GM19043 (cell line): ENCODE measurements around the gene CDY1.
"Not testable (repeated sequence)": the region's sequence is repeated elsewhere in the genome, so short reads cannot be mapped to it uniquely, and the experiment has no call there.

Experiments used
- ATAC-seq: cut with Tn5 transposase; IDR thresholded peaks from one replicate; pipeline ENCODE4 v1.9.1; 2021; ENCODE audit warnings: low read depth; ENCODE audit not compliant: unreplicated experiment

Gene CDY1, protein sequence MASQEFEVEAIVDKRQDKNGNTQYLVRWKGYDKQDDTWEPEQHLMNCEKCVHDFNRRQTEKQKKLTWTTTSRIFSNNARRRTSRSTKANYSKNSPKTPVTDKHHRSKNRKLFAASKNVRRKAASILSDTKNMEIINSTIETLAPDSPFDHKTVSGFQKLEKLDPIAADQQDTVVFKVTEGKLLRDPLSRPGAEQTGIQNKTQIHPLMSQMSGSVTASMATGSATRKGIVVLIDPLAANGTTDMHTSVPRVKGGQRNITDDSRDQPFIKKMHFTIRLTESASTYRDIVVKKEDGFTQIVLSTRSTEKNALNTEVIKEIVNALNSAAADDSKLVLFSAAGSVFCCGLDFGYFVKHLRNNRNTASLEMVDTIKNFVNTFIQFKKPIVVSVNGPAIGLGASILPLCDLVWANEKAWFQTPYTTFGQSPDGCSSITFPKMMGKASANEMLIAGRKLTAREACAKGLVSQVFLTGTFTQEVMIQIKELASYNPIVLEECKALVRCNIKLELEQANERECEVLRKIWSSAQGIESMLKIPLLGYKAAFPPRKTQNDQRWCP

DNA sequence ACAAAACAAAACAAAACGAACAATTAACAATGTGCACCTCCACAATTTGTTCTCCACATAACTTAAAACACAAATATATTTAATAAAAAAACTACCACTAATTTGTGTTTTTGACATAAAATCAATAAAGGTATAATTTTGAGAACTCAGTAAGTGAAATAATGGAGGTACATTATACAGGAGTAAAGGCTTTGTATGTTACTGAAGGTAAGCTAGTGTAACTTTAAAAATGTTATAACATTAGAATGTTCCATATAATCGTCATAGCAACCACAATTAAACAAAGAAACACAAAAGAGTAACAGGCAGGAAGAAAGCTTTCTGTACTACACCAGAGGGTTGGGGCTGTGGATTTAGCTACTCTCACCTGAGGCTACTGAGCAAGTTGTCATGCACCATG lies at the start of gene CDY1:
Gene CDY1, plus strand, starts transcription at position 301 of the 400 bp plus-strand sequence. CDS start 326 bp downstream, outside the sequence.
- not testable (repeated sequence) for ATAC-seq

DNA sequence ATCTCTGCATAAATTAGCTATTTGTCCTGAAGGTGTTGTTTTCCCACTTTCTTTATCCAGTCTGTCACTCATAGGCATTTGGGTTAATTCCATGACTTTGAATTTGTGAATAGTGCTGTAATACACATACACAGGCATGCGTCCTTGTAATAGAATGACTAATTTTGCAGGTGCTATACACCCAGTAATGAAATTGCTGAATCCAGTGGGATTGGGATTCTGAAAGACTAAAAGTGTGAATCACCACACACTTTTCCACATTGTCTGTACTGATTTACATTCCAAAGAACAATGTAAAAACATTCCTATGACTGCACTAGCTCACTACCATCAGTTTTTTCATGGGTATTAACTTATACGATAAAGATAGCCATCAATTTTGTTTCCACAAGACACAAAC lies 28.6 kb upstream of the CDY1 start:
- ATAC-seq, result not testable (repeated sequence)

DNA sequence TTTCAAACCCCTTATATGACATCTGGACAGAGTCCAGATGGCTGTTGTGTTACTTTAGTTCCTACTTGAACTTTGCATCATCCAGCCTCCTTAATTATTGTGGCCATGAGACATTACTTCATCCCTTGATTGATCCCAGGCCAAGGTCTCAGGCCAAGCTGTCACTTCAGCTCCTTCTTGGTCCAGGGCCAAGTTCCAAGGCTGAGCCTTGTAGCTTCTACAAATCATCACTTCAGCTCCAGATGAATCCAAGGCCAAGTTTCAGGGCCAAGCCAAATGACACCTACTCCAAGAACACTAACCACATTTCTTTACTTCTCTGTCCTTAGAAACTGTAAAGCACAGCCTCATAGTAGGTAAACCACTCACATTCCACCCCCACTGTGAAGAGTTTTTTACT lies 1.7 kb upstream of the CDY1 start:
- not testable (repeated sequence) for ATAC-seq

DNA sequence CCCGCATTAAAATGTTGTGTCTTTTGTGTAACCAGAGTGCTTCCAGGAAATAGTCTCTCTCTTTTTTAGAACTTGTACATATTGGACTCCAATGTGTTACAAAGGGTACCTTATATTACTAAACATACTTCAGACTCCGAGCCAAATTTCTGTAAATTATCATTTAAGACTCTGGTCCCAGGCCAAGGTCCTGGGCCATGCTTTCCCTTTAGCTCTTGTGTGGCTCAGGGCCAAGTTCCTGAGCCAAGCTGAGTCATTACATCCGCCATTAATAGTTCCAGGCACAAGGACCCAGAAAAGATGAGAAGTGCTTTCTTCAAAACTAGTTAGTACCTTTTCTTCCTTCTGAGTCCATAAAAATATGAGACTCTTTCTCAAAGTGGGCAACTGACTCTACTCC lies 4.6 kb downstream of the CDY1 start:
- not testable (repeated sequence) for ATAC-seq

DNA sequence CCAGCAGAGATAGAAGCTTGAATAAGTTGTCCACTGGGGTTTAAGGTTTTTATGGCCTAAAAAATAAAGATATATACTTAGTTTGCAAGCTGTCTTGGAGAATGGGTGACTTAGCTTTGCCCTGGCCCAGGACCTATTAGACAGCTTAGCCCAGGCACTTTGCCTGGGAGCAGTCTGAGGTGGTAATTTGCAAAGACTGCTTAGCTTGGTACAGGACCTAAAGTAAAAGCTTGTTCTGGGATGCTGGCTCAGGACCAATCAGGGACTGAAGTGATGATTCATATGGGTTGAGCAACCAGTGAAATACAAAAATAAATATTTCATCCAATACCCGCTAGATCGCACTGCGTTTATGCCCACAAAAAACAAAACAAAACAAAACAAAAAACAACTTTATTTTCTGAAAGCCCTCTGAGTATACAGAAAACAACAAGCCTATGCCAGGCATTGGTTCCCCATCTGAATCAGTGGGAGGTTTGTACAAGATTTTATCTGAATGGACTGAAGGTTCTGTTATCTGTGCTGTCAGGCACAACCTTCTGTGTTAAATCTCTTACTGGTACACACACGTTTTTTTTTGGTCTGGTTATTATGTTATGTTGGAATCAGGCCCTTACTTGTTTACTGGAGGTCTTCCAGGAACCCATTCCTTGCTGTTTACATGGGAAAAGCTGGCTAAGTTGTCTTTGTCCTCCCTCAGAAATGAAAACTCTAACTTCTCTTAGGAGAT lies 8.6 kb downstream of the CDY1 start:
- ATAC-seq, result not testable (repeated sequence)

DNA sequence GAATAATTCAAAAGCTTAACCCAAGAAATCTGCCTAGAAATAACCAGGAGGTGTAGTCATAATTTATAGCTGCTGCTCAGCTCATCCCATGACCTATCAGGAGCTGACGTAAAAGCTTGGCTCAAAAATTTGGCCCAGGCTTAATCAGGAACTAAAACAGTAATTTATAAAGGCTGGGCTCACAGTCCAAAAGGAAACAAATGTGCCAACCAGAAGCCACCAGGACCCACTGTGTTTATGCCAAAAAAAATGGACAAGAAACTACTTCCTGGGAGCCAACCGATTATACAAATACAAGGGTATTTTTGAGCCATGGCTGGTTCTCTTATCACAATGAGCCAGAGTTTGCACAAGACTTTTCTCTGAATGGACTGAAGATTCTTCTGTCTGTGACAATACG lies 17.9 kb downstream of the CDY1 start:
- not testable (repeated sequence) for ATAC-seq

DNA sequence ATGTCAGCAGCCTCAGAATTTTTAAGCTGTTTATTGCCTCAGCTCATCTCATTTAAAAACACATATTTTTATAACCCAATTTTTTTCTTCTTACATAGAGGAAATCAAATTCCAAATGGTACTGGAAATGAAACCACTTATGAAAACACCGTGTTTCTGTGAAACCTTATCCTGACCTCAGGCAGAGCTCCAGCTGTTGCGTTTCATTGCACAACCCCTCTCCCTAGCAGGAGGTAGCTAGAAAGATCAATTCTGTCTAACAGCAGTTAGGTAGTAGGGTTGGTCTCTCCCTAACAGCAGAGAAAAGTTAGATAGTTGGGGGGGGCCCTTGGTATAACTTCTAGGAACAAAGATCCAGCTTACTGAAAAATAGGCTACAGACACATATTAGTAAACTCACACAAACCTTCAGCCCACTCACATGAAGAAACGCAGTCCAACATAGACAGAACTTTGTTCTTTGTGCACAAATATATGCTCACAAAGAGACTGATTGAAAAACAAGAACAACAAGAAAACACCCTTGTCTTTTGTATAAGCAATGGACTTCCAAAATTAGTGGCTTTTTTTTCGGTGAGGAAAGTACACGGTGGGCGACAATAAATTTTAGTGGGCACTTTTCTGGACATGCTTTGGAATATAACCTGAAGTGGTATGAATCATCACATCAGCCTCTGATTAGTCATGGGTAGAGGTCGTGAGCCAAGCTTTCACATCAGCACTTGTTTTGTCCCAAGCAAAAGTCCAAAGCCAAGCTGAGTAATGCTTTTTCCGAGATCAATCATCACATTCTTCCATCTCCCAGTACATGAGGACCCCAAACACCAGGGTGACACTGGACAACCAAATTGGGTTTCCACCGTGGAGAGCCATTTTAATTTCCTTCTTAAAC lies 21.4 kb downstream of the CDY1 start:
- not testable (repeated sequence) for ATAC-seq
